Psoas muscle (tissue), 8 donors: ENCODE data around the gene DHX38. TPM values are rescaled to one million over a fixed set of nuclear protein-coding genes. Genes with fewer than 3 reads are reported as not detected.
A peak's percentile ranks its signal among the peaks of the same experiment; 100 is the strongest.

Experiments used
- ATAC-seq, 4 donors: fragments of 200-7000 bp; cut with Tn5 transposase; one replicate each; pipeline ENCODE4 v1.9.1; 2020; ENCODE audit warnings: moderate library complexity in 3 of 4, mild to moderate bottlenecking in 2 of 4
- DNase-seq, 2 donors: peaks; one replicate each; pipeline ENCODE4 v3.0.0-alpha.2; 2020
- H3K27ac ChIP-seq: fragments of 200-600 bp; one replicate; pipeline ENCODE4 v1.8.0; 2022
- H3K27me3 ChIP-seq, 3 donors: fragments of 200-600 bp in 1 of 3; one replicate each; pipeline versions ENCODE4 v1.6.1 to v1.8.0; 2013 to 2022; ENCODE audit warnings: low read length in 2 of 3, mild to moderate bottlenecking in 2 of 3, moderate library complexity in 1 of 3; ENCODE audit not compliant: insufficient read depth in 3 of 3
- H3K36me3 ChIP-seq, 2 donors: fragments of 200-600 bp in 1 of 2; one replicate each; pipeline versions ENCODE4 v1.6.1 to v1.8.0; 2013 to 2022; ENCODE audit warnings: low read depth in 1 of 2, mild to moderate bottlenecking in 1 of 2, moderate library complexity in 1 of 2; ENCODE audit not compliant: insufficient read depth in 1 of 2
- H3K4me1 ChIP-seq: fragments of 200-600 bp; one replicate; pipeline ENCODE4 v1.8.0; 2022
- H3K4me3 ChIP-seq: fragments of 200-600 bp; one replicate; pipeline ENCODE4 v1.8.0; 2022; ENCODE audit warnings: mild to moderate bottlenecking
- H3K9me3 ChIP-seq: fragments of 200-600 bp; one replicate; pipeline ENCODE4 v1.8.0; 2022
- CTCF ChIP-seq: fragments of 200-600 bp; IDR thresholded peaks from one replicate; pipeline ENCODE4 v1.8.0; 2022; ENCODE audit warnings: antibody characterized with exemption
- WGBS, 3 donors: extraction: QIAGEN DNeasy Blood & Tissue Kit; methylation state at CpG; one replicate each; pipeline versions ENCODE4 v1.1.6 to v1.1.7; 2013; 5-methylcytosine and 5-hydroxymethylcytosine counted together
- intact Hi-C, 2 donors: fragments of 100-400 bp; cut with DNase I; formaldehyde crosslinking; loops; one replicate each; pipeline versions ENCODE4 v1.11.0 to v1.14.2; 2022
- long read RNA-seq, 2 donors: library from polyadenylated mRNA; unstranded; transcript quantifications; one replicate each; pipeline ENCODE4 v2.0.0, GENCODE V29; 2021
- polyA plus RNA-seq, 3 donors: library from polyadenylated mRNA; stranded (reverse); fragments of 200-250 nt; gene quantifications; one replicate each; pipeline ENCODE4 v1.2.3, GENCODE V29; 2013
- total RNA-seq, 4 donors: library from RNA; stranded (reverse); fragmentation: NEBNext Ultra II Directional in 2 of 4; extraction: Animal tissue kit (Norgen Biotek cat#: 25700) in 2 of 4; gene quantifications; one replicate each; pipeline versions ENCODE4 v1.2.1 to v1.2.4, GENCODE V29; 2021 to 2023
- donor health status: healthy with polysubstance abuse.
- donor health status: DM: no; HTN: no; CAD: no; lungs with moderate emphysema.
- donor health status: Bipolar disorder and iron deficiency.
- donor health status: healthy.
- donor health status: DM: yes; HTN: yes; CAD: no.
- donor health status: DM: no; HTN: no; CAD: no.
- donor health status: DM: no; HTN: no; CAD: no.
- donor health status: DM: yes; HTN: yes; CAD: no.

DHX38 gene
- total RNA-seq (10 to 100 TPM; 34.0 to 58.2 (median 50.2) TPM), polyA plus RNA-seq (10 to 100 TPM; 32.8 to 71.9 (median 54.2) TPM)
- long read RNA-seq, donor 1, full-length matches to known transcripts, result 19 of 38 reads
- long read RNA-seq, donor 1, partial matches to known transcripts, result 13 of 38 reads
- long read RNA-seq, donor 1, other reads (novel, unspliced or antisense), result 6 of 38 reads
- long read RNA-seq, donor 2, full-length matches to known transcripts, result 28 of 80 reads
- long read RNA-seq, donor 2, partial matches to known transcripts, result 34 of 80 reads
- long read RNA-seq, donor 2, other reads (novel, unspliced or antisense), result 18 of 80 reads

DNA sequence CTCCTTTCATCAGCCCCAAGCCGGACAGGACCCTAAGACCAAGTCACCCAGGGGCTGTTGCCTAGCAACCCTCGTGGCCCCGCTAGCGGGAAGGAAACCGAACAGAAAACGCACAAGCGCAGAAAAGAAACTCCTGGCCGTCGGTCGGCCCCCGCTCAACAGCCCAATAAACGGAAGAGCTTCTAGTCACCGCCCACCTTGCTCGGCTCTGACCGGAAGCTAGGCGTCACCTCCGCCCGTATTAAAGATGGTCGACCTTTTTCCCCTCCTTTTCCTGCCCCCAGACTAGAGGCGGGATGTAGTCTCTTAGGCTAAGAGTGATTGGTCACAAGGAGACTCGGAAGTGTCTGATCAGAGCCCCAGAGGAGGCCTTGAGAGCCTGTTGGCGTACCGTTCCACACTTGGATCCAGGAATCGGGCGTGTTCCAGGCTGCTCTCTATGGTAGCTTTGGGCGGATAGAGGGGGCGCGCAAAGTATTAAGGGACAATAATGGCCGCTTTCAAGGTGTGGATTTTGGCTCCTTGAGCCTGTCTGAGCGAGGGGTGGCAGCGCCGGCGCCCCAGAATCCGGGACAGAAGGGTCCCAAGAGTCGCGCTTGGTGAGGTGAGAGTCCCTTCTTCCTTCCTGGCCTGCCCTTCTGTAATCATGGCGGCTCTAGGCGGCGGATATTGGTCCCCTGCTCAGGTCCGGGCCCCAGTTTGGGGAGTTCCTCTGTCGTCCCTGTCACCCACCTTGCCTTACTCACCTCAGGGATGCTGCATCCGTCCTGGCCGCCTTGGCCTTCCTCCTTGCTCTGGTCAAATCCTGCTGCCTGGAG, at the start of gene DHX38, which contains the start of gene TXNL4B:
TSS of gene DHX38 (plus strand) at position 400 of the 818 bp plus-strand sequence. CDS start 2,311 bp downstream, outside the sequence.
TSS of gene TXNL4B (minus strand) at position 173 of the 818 bp plus-strand sequence. CDS start 2,871 bp downstream, outside the sequence.
- intact Hi-C loops, result loop anchor here (2.0 to 10.0 kb wide), 3 partner anchors 81 to 239 kb away; partner anchors contain the start of gene DHODH (in 1 of the 2)
- Histone ChIP-seq H3K36me3 (peaks cover 18 to 54% of the 10 kb centered on the region in 2 donors), H3K4me3 (peak within 1 kb of the TSS; percentile 89), H3K27ac (peak within 1 kb of the TSS; percentile 86), H3K4me1 (peaks cover 21% of the 10 kb centered on the region), H3K9me3 (no peaks in the 10 kb centered on the region), H3K27me3 (no peaks in the 10 kb centered on the region)
- WGBS, 3 donors, result 0 to 1% (median 0%) methylated on average over 43 of the region's 43 CpGs
- peak; percentile 98 to 99 (median 99) for ATAC-seq
- DNase-seq, result peak; percentile 91 to 95
- TF ChIP-seq CTCF, result no peak

DNA sequence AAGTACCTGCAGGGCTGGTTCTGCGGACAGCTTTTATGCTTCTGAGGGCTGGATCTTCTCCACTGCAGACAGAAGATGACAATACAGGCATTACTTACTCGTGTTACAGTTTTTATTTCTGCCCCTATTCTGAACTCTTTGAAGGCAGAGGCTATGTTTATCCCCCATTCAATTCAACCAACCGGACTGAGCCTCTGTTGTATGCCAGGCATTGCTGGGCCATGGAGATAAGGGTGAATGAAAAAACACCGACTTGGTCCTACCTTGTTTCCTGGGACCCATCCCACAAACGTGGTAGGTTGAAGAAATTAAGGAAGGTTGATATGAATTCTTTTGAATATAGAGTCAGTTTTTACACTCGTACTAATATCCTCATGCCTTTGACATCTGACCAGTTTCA, 49.4 kb upstream of the DHX38 start:
- no peak for DNase-seq

GRCh38 chr16:72044825-72045359, 48.8 kb upstream of the DHX38 start:
- intact Hi-C loops, result no loop called here

More for the DNA sequence above, 49.4 kb upstream of the DHX38 start:
- no peak for TF ChIP-seq CTCF
- intact Hi-C loops, result no loop called here
- H3K27ac ChIP-seq, result no peak overlapping the region
- H3K4me1 ChIP-seq, result peaks cover 8% of the 10 kb centered on the region
- H3K27me3 ChIP-seq, result no peaks in the 10 kb centered on the region
- H3K4me3 ChIP-seq, result no peak overlapping the region
- no peaks in the 10 kb centered on the region for H3K36me3 ChIP-seq
- H3K9me3 ChIP-seq, result no peaks in the 10 kb centered on the region
- no peak for ATAC-seq
- WGBS, 3 donors, result 72 to 82% (median 79%) methylated on average over 6 of the region's 6 CpGs

DNA sequence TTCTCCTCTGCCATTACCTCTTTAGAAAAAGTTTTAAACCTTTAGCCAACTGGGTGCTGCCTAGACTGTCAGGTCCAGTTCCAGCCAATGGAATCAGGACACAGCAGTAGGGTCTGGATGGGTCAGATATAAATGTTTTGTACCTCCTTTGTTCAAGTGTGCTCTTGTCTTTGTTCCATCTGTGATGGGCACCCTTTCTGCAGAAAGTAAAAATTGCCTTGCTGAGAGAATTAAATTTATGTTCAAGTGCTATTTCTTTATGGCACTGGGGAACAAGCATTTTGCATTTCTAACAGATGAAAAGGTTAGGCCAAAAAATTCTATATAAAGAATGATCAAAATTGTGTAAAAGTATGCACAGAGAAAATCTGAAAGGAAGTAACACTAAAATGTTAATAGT, 44.5 kb upstream of the DHX38 start:
- H3K4me3 ChIP-seq, result no peak overlapping the region
- no peak for TF ChIP-seq CTCF
- no peak overlapping the region for H3K27ac ChIP-seq
- peaks cover 27% of the 10 kb centered on the region for H3K4me1 ChIP-seq
- H3K36me3 ChIP-seq, result no peaks in the 10 kb centered on the region
- no peak for DNase-seq
- no peak for ATAC-seq
- H3K9me3 ChIP-seq, result no peaks in the 10 kb centered on the region
- intact Hi-C loops, result no loop called here
- H3K27me3 ChIP-seq, result no peaks in the 10 kb centered on the region

More at GRCh38 chr16:72044825-72045359, 48.8 kb upstream of the DHX38 start:
- no peaks in the 10 kb centered on the region for H3K9me3 ChIP-seq
- H3K27me3 ChIP-seq, result no peaks in the 10 kb centered on the region
- ATAC-seq (no peak), DNase-seq (no peak)
- H3K27ac ChIP-seq, result no peak overlapping the region
- peaks cover 12% of the 10 kb centered on the region for H3K4me1 ChIP-seq
- no peaks in the 10 kb centered on the region for H3K36me3 ChIP-seq
- WGBS, 3 donors, result 65 to 82% (median 69%) methylated on average over 2 of the region's 2 CpGs
- no peak for TF ChIP-seq CTCF
- no peak overlapping the region for H3K4me3 ChIP-seq
